ENCODE results near the gene SEC14L5.

The SEC14L5 gene

GRCh38 chr16:4918781-4919251, 39.3 kb upstream of the SEC14L5 start:
- no peaks in the 10 kb centered on the region for H3K9me3 ChIP-seq

DNA sequence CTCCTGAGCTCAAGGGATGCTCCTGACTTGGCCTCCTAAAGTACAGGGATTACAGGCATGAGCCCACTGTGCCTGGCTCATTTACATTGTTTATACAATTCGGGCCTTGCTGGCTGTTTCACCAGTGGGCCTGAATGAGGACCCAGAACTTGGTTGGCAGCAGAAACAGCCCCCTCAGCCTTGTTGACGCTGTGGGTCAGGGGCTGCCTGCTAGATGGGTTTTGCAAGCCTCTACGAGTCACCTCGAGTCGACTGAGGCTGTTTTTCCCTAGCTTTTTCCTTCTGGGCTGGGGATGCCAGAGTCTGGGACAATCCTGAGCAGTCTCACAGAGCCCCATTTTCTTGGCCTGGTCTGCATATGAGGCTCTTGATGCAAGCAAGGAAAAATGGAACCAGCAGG, 37.3 kb upstream of the SEC14L5 start:
- no peak overlapping the region for H3K4me3 ChIP-seq (ENCODE audit: low read depth in 1 of 2, low read length in 1 of 2)
- TF ChIP-seq CTCF (IDR thresholded peaks at IDR 0.05) = no peak
- H3K27ac ChIP-seq = no peak overlapping the region
- no peaks in the 10 kb centered on the region for H3K4me1 ChIP-seq (ENCODE audit: control insufficient read depth in 1 of 2, insufficient read depth in 1 of 2, low read depth in 1 of 2, low read length in 1 of 2)
- no peaks in the 10 kb centered on the region for H3K36me3 ChIP-seq
- no peaks in the 10 kb centered on the region for H3K9me3 ChIP-seq
- H3K27me3 ChIP-seq = peaks cover 28% of the 10 kb centered on the region

More at GRCh38 chr16:4918781-4919251, 39.3 kb upstream of the SEC14L5 start:
- TF ChIP-seq CTCF (IDR thresholded peaks at IDR 0.05) = no peak
- Histone ChIP-seq H3K4me3 (ENCODE audit: low read depth in 1 of 2, low read length in 1 of 2) (no peak overlapping the region), H3K4me1 (ENCODE audit: control insufficient read depth in 1 of 2, insufficient read depth in 1 of 2, low read depth in 1 of 2, low read length in 1 of 2) (no peaks in the 10 kb centered on the region), H3K36me3 (no peaks in the 10 kb centered on the region), H3K27me3 (peaks cover 11% of the 10 kb centered on the region), H3K27ac (no peak overlapping the region)

- H3K27me3 ChIP-seq = peaks cover 28% of the 10 kb centered on the region
- peaks cover 9% of the 10 kb centered on the region for H3K9me3 ChIP-seq
- TF ChIP-seq CTCF (IDR thresholded peaks at IDR 0.05) = no peak
- no peak overlapping the region for H3K4me3 ChIP-seq (ENCODE audit: low read depth in 1 of 2, low read length in 1 of 2)
- no peaks in the 10 kb centered on the region for H3K4me1 ChIP-seq (ENCODE audit: control insufficient read depth in 1 of 2, insufficient read depth in 1 of 2, low read depth in 1 of 2, low read length in 1 of 2)
- no peak overlapping the region for H3K27ac ChIP-seq
- no peaks in the 10 kb centered on the region for H3K36me3 ChIP-seq
These were observed 35.3 kb upstream of the SEC14L5 start for GRCh38 chr16:4922721-4923342.

GRCh38 chr16:4923853-4924252, 34.3 kb upstream of the SEC14L5 start:
- no peaks in the 10 kb centered on the region for H3K36me3 ChIP-seq
- no peak overlapping the region for H3K27ac ChIP-seq
- no peak overlapping the region for H3K4me3 ChIP-seq (ENCODE audit: low read depth in 1 of 2, low read length in 1 of 2)
- H3K9me3 ChIP-seq = peaks cover 9% of the 10 kb centered on the region
- H3K27me3 ChIP-seq = peaks cover 28% of the 10 kb centered on the region
- no peaks in the 10 kb centered on the region for H3K4me1 ChIP-seq (ENCODE audit: control insufficient read depth in 1 of 2, insufficient read depth in 1 of 2, low read depth in 1 of 2, low read length in 1 of 2)
- TF ChIP-seq CTCF (IDR thresholded peaks at IDR 0.05) = no peak

DNA sequence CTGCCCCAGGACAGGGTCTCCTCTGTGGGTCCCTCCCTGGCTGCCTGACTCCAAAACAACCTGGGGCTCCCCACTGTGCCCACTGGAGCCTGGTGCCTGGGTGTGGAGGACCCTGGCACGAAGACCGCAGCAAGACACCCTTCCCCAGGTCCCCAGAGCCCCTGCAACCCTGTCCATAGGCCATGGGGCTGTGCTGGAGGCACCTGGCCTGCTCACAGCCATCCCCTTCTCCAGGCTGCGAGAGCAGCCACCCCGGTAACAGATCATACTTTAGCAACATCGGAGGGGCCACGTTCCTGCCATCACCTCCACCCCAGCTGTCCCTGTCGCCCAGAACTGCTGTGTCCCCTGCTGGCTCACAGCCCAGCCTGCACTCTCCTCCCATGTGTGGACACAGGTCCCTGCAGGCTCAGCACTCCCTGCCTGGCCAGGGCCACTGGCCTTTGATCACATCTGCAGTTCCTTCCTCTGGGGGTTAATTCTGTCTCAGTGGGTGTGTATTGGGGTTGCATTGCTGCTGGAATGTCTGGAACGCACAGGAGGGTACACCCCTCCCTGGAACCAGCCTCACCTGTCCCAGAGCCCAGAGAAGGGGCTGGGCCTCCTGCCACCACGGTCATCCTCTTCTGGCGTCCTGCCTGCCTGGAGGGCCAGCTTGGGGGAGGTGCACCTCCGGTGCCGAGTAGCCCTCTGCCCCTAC, 33.4 kb upstream of the SEC14L5 start:
- TF ChIP-seq CTCF (IDR thresholded peaks at IDR 0.05) = no peak
- peaks cover 9% of the 10 kb centered on the region for H3K9me3 ChIP-seq
- no peaks in the 10 kb centered on the region for H3K36me3 ChIP-seq
- H3K27me3 ChIP-seq = peaks cover 32% of the 10 kb centered on the region
- H3K4me3 ChIP-seq (ENCODE audit: low read depth in 1 of 2, low read length in 1 of 2) = no peak overlapping the region
- H3K4me1 ChIP-seq (ENCODE audit: control insufficient read depth in 1 of 2, insufficient read depth in 1 of 2, low read depth in 1 of 2, low read length in 1 of 2) = no peaks in the 10 kb centered on the region
- H3K27ac ChIP-seq = no peak overlapping the region

Measured in neutrophil (primary cell).